RWPE2 (cell line): Measurements from ENCODE around the gene CORO2B.

ENCODE experiments used
- ATAC-seq: fragments of 200-7000 bp; cut with Tn5 transposase; 3 replicates; pipeline ENCODE4 v1.9.1; 2021; ENCODE audit warnings: low read depth
- DNase-seq: peaks from one replicate; pipeline ENCODE4 v3.0.0-alpha.2; 2020; ENCODE audit warnings: low spot score
- H3K27ac ChIP-seq: fragments of 450-650 bp; 2 replicates; pipeline ENCODE4 v1.5.1; 2017; ENCODE audit warnings: mild to moderate bottlenecking; ENCODE audit not compliant: poor library complexity, severe bottlenecking
- H3K27me3 ChIP-seq: fragments of 250-450 bp; sonication (Bioruptor Pico); 2 replicates; pipeline ENCODE4 v1.5.1; 2021; ENCODE audit warnings: mild to moderate bottlenecking, moderate library complexity; ENCODE audit not compliant: insufficient read depth, poor library complexity, severe bottlenecking
- H3K36me3 ChIP-seq: fragments of 250-450 bp; sonication (Bioruptor Pico); 2 replicates; pipeline ENCODE4 v1.5.1; 2020; ENCODE audit warnings: low read depth, mild to moderate bottlenecking, moderate library complexity
- H3K4me1 ChIP-seq: fragments of 250-450 bp; sonication (Bioruptor Pico); 2 replicates; pipeline ENCODE4 v1.5.1; 2021; ENCODE audit warnings: mild to moderate bottlenecking, moderate library complexity; ENCODE audit not compliant: insufficient read depth, poor library complexity, severe bottlenecking
- H3K4me3 ChIP-seq: fragments of 250-450 bp; sonication (Bioruptor Pico); 2 replicates; pipeline ENCODE4 v1.5.1; 2021; ENCODE audit warnings: mild to moderate bottlenecking, moderate library complexity; ENCODE audit not compliant: severe bottlenecking
- H3K9me3 ChIP-seq: fragments of 250-450 bp; sonication (Bioruptor Pico); 2 replicates; pipeline ENCODE4 v1.5.1; 2021; ENCODE audit warnings: mild to moderate bottlenecking, moderate library complexity; ENCODE audit not compliant: severe bottlenecking
- CTCF ChIP-seq: fragments of 450-650 bp; IDR thresholded peaks from one replicate; pipeline ENCODE4 v1.5.1; 2017; ENCODE audit warnings: mild to moderate bottlenecking, moderate library complexity; ENCODE audit not compliant: poor library complexity, severe bottlenecking

The CORO2B gene

GRCh38 chr15:68631601-68632051 lies 52.8 kb downstream of the CORO2B start:
- no peak for DNase-seq
- H3K4me1 ChIP-seq, result no peaks in the 10 kb centered on the region
- TF ChIP-seq CTCF, result no peak
- H3K4me3 ChIP-seq, result no peak overlapping the region
- H3K27me3 ChIP-seq, result no peaks in the 10 kb centered on the region
- no peak overlapping the region for H3K27ac ChIP-seq
- no peaks in the 10 kb centered on the region for H3K36me3 ChIP-seq
- no peaks in the 10 kb centered on the region for H3K9me3 ChIP-seq
- ATAC-seq, result no peak

- DNase-seq, result no peak
- H3K9me3 ChIP-seq, result no peaks in the 10 kb centered on the region
- ATAC-seq, result no peak
- no peak overlapping the region for H3K4me3 ChIP-seq
- H3K27ac ChIP-seq, result no peak overlapping the region
- H3K36me3 ChIP-seq, result no peaks in the 10 kb centered on the region
- H3K27me3 ChIP-seq, result no peaks in the 10 kb centered on the region
- no peaks in the 10 kb centered on the region for H3K4me1 ChIP-seq
- TF ChIP-seq CTCF, result no peak
Measured at GRCh38 chr15:68632101-68632500, 53.3 kb downstream of the CORO2B start.

GRCh38 chr15:68633231-68634121 lies 54.7 kb downstream of the CORO2B start:
- no peak for ATAC-seq
- no peak for TF ChIP-seq CTCF

DNA sequence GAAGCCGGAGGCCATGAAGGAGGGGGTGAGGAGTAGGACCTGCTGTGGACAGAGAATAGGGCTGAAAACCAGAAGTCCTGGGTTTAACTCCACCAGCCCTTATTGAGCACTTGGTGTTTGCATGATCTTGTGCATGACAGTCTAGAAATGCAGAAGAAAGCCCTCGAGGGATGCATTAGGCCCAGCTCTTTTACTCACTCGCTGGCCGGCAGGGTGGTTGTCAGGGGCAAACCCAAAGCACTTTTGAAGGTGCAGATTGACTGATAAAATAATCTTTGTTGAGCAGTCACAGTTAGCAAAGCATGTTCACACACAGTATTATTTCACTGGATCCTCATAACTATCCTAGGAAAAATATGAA lies 55.3 kb downstream of the CORO2B start:
- Histone ChIP-seq H3K27me3 (no peaks in the 10 kb centered on the region), H3K36me3 (no peaks in the 10 kb centered on the region), H3K4me3 (no peak overlapping the region), H3K27ac (no peak overlapping the region), H3K9me3 (no peaks in the 10 kb centered on the region), H3K4me1 (peaks cover 4% of the 10 kb centered on the region)
- TF ChIP-seq CTCF, result no peak
- DNase-seq, result no peak
- no peak for ATAC-seq

More at GRCh38 chr15:68633231-68634121, 54.7 kb downstream of the CORO2B start:
- Histone ChIP-seq H3K36me3 (no peaks in the 10 kb centered on the region), H3K9me3 (no peaks in the 10 kb centered on the region), H3K27ac (no peak overlapping the region), H3K4me1 (no peaks in the 10 kb centered on the region), H3K4me3 (no peak overlapping the region), H3K27me3 (no peaks in the 10 kb centered on the region)
- no peak for DNase-seq

DNA sequence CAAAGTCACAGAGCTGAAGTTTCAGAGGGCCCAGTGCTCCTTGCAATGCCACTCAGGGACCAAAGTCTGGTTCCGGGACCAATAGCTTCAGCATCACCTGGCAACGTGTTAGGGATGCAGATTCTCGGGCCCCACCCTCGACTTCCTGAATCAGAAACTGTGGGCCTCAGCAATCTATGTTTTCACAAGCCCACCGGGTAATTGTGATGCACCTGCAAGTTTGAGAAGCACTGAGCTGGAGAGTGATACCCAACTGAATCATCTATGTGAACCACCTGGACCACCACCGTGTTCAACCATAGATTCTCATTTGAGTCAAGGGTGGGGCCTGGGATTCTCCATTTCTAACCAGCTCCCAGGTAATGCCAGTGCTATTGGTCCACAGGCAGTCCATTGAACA lies 55.7 kb downstream of the CORO2B start:
- no peak for TF ChIP-seq CTCF
- Histone ChIP-seq H3K36me3 (no peaks in the 10 kb centered on the region), H3K4me1 (peaks cover 8% of the 10 kb centered on the region), H3K9me3 (no peaks in the 10 kb centered on the region), H3K4me3 (no peak overlapping the region), H3K27ac (no peak overlapping the region), H3K27me3 (no peaks in the 10 kb centered on the region)
- DNase-seq, result no peak
- ATAC-seq, result no peak
